ENCODE results near the gene MEN1.

Gene MEN1

GRCh38 chr11:64778223-64778472 lies 32.2 kb downstream of the MEN1 start:
- no peak for DNase-seq

DNA sequence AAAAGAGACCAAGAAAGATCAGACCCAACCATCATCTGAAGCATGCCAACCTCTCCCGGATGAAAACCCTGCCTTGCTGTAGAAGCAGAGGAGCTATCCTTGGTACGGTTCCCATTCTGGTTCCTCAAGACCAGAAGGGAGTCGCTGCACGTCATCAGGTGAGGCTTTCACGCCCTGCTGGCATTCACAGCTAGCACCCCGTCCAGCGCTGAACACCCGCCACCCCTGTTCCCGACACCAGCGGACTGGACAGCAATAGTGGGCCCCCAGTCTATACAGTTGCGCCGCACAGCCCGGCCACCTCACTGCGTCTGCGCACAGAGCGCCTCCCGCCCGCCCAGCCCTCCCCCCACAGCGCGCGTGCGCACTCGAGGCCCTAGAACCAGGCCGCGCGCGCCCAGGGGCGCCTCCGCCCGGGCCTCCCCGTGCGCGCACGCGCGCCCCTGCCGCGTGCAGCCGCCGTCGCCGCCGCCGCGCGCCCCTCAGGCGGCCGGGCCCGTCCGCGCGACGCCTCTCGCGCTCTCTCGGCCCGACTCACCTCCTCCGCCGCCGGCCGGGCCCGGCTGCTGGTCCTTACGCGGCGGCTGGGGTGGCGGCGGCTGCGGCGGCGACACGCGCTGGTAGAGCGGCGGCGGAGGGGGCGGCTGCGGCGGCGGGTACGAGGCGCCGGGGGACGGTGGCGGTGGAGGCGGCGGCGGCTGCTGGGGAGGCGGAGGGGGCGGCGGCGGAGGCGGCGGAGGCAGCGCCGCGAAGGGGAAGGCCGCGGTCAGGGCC lies 32.7 kb downstream of the MEN1 start:
- DNase-seq, result peak; percentile 85

DNA sequence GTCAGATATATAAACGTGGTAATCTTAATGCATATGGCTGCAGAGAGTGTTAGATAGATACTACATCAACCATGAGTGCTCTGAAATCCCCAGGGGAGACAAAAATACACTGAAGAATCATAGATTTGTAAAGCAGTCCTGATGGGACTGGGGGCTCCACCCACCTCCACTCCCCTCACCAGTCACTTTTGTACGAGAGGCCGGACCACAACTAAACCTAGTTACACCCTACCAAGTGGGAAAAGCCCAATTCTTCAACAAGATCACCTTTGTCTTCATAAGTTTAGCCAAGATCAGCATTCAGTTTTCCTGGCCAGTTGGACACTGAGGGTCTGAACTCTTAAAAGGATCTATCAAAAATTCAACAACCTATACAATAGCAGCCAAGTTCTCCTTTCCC lies 33.5 kb downstream of the MEN1 start:
- no peak for DNase-seq

DNA sequence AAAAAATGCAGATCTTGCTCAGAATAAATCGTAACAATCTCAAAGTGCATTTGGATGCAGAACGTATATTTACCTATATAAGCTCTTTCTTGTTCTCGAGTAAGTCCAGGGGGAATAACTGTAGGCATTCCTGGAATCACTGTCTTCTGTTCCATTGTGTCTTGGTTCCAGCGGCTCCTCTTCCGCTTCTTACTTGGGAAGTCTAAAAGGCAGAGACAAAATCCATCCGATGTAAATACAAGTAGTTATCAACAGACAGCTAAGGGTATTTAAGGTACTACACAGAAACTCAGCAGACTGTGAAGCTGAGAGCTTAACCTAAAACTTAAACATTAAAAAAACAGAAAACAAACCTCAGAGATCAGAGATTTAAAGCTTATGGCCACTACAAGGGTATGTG lies 33.9 kb downstream of the MEN1 start:
- DNase-seq, result no peak

- DNase-seq, result no peak
Observed at GRCh38 chr11:64774144-64774543, 36.2 kb downstream of the MEN1 start.

- DNase-seq, result no peak
Observed at GRCh38 chr11:64772303-64773018, 37.9 kb downstream of the MEN1 start.

GRCh38 chr11:64771861-64772260 lies 38.5 kb downstream of the MEN1 start:
- no peak for DNase-seq

GRCh38 chr11:64770120-64770519 lies 40.2 kb downstream of the MEN1 start:
- DNase-seq, result no peak

DNA sequence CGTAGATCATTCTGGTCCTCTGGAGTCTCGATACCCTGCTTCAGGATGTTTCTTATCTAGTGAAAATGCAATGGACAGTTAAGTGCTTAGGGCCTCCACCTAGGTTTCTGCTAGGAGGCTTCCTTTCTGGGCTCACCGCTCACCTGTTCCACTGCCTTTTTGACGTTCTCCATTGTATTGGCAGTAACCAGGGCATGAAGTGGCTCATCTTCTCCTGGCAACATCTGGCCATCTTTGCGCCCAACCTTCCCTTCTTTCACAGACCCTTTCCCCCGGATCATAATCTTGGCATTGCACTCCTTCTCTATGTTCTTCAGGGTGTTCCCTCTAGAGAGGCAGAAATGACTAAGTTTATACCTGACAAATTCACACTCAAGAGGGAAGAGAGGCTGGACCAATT lies 41.1 kb downstream of the MEN1 start:
- no peak for DNase-seq

GRCh38 chr11:64768300-64768694 lies 42.1 kb downstream of the MEN1 start:
- DNase-seq, result no peak

DNA sequence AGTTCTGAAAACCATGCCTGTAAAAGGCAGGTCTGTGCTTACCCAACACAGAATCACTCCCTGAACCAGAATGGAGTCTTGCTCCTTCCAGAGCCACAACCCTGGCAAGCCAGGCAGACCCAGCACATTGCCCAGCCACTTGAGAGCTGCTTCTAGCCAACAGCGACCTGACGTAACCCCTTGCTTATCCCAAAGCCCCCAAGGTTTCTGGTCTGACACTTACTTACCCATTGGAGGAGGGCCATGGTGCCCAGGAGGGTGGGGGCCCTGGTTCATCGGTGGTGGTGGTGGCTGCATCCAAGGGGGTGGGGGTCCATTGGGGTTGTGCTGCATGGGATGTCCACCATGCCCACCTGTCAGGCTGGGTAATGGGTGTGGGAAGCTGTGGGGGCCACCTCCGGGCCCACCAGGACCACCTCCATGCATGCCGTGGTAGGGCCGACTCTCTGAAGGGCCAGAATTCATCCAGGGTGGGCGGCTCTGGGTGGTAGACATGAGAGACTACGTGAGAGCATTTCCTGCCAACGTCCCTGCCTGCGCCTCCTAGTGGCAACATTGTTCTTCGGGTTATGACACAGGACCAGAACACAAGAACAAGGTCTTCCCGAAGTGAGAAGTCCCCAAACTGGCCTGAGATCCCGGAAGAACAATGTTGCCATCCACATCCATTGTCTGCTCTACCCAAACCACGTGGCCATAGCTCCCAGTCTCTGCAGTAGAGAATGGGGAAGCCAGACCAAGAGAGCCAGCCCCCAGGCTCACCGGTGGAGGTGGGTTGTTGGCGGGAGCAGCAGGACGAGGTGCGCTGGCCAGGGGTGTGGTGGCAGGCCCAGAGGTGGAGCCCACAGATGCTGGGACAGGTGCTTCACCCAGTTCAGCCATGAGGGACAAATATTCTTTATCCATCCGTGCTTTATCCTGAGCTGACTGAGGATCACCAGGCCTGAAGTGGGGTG lies 42.7 kb downstream of the MEN1 start:
- DNase-seq, result peak; percentile 13

DNA sequence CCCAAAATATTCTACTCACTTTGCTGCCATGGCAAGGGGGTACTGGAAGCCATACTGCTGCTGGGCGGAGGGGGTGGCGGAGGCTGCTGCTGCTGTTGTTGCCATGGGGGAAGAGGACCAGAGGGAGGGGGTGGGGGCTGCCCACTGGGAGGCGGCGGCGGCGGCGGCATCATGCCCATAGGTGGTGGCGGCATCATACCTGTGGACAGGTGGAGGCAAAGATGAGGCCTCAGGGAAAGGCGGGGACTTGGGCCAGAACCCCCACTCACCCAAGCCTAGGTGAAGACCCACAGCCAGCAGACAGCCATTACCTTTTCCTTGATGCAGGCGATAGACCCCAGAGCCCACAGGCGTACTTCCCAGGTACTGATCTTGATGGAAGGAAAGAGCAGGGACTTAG lies 43.5 kb downstream of the MEN1 start:
- no peak for DNase-seq

- DNase-seq, result no peak
Observed at GRCh38 chr11:64765851-64766665, 44.3 kb downstream of the MEN1 start.

DNA sequence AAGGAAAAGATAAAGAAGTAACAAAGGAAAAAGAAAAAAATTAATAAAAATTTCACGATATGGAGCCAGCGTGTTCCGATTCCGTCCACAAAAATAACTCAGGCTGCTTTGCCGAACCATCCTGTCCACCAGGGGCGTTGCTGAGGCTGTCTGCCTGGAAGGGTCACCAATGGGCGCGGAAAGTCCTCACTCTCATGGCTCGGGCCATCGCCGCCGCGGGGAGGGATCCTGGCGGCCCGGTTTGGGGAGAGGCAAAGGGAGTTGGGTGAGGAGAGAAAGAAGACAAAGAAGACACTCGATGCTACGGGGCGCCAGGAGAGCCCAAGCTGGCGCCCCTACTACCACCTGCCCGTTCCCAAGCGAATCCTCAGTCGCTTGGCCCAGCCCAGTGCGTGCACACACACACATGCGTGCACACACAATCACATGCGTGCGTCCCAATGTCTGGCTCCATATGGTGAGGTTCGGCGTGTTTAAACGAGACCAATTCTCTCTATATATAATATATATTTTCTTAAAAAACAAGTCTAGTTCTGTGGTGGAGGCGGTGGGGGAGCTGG lies 45.0 kb downstream of the MEN1 start:
- DNase-seq, result no peak

DNA sequence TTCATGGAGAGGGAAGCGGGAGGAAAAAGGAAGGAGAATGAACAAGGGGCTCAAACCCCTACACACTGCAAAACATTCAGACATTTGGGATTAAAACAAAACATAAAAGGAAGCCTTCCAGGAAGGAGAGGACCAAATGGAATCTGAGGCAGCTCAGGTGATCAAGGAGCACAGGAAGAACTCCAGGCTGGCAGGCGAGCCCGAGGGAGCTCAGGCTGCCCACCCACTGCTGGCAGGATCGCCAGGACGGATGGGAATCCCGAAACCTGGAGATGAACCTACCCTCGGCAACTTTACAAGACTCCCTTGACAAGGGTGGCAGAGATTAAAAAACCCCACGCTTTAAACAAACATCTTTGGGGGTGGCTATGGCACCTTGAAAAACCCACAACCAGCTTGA lies 45.6 kb downstream of the MEN1 start:
- no peak for DNase-seq

DNA sequence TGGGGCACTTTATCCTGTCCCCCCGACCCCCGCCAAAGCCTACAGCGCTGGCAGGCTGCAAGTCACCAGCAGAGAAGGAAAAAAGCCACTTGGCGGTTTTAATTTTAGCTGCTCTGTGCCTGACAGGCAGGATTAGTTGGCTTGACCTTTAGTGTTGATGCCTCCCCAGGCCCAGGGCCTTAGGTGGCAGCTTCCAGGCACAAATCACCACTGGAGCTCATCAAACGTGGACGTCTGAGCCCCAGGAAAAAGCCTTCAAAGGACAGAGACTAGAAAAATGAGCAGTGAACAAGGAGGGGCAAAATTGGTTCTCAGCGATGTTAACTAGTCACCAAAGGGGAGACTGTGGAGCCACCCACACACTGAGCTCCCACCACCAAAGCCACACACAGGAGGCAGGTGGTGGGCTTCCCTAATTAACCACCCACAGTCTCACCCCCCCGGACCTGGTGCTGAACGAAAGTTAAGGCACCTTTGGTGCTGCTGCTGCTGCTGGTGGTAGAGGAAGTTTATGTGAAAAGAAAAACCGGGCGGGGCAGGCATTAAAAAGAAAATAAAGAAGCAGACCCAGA lies 46.2 kb downstream of the MEN1 start:
- DNase-seq, result no peak

- no peak for DNase-seq
Observed at GRCh38 chr11:64763526-64764039, 46.8 kb downstream of the MEN1 start.

DNA sequence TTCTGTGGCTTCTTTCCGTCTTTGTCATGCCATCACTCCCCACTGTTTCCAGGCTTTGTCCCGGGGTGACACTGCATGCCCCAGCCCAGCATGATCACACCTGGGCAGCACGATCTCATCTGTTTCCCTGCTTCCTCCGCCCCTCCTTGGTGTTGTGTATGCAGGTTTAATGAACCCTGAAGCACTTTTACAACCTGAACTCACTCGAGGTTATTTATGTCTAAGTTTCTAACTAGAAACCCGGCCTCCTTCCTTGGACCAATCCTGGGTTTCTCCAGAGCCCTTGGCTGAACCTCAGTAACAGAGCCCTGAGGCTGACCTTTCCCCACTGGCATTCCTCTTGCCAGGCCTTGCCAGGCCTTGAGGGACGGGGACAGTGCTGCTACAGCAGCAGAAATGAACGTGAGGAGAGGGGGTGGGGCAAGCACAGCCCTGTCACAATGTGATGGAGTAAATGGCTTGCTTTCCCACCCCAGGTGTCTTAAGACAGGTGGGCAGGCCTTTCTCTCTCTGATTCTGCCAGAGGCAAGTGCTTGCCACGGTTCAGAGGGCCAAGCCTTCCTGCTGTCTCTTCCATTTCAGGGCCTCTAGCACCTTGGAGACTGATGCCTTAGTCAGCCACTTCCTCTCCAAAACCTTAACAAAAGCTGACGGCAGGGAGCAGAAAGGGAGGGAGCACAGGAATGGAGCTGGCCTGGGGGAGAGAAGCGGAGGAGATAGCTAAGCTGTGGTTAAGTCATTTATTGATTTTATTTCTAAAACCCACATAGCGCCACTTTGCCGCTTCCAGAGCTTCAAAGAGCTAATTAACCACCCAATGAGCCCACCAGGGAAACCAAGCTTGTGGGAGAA lies 47.5 kb downstream of the MEN1 start:
- DNase-seq, result no peak

DNA sequence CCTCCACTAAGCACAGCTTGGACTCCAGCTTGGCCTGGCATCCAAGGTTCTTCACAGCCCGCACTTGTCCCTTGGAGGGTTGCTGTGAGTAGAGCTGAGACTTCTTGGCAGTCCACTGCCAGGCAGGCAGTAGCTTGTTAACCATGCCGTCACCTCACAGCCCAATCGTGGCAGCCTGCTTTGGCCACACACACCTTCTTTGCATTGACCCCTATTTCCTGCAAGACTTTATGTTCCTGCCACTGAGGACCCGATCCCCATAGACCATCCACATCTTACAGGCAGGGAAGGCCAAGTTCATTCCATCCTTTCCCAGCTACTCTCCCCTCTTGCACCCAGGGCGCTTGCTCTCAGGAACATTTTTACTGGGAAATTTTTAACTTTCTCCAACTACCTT lies 48.1 kb downstream of the MEN1 start:
- DNase-seq, result no peak

DNA sequence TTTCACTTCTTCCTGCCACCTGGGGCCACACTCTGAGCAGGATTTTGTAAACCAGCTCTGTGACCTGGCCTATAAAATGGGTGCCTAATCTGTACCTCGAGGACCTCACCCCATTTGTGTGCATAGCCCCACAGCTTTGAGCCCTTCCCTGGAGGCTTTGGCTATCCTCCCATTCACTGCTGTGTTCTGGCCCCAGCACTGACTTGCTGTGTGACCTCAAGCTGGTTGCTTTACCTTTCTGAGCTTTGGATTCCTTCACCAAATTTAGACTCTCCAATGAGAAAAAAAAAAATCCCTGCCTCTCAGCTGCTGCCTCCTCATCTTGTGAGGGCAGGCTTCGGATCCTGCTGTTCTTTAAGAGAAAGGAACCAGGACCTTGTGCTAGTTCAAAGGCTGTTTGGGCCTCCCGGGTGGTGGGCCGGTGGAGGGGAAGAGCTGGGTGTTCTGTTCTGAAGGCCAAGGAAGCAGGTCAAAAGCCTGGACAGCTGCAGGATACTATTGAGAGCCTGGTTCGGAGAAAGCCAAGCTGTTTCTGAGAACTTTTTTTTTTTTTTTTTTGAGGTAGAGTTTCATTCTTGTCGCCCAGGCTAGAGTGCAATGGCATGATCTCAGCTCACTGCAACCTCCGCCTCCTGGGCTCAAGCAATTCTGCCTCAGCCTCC lies 49.5 kb downstream of the MEN1 start:
- DNase-seq, result no peak

Data from NCI-H1092 (cell line).